RPMI7951 (cell line): Measurements from ENCODE around the gene HPSE2. TPM values are rescaled to one million over a fixed set of nuclear protein-coding genes. Genes with fewer than 3 reads are reported as not detected.
"Not testable (repeated sequence)": the region's sequence is repeated elsewhere in the genome, so short reads cannot be mapped to it uniquely, and the experiment has no call there.

Experiments used
- DNase-seq: peaks from one replicate; pipeline ENCODE4 v3.0.0-alpha.2; 2012; ENCODE audit warnings: low read depth
- total RNA-seq: library from RNA; depleted of rRNA; stranded (reverse); fragments of >200 nt; shearing (Covaris generic); gene quantifications from 2 replicates; pipeline ENCODE4 v1.2.3, GENCODE V29; 2014

The HPSE2 gene
- total RNA-seq, 1 experiment from 2014 or later, result not detected

DNA sequence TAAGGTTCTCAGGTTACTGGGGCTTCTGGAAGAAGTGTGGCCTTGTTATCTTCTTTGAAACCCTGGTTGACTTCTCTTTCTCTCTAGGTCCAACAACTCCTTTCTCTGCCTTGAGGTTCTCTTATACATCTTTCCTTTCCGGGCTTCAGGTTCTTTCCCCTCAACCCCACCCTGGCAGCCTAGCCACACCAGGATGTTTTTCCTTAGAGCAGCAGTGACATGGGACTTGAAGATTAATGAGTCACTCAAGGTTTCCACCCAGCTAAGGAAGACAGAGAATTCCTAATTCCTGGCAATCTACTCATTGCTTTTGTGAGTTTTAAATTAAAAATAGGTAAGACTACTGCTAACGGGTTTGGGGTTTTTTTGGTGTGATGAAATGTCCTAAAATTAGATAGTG is 667.1 kb downstream of the HPSE2 start:
- DNase-seq, result no peak

DNA sequence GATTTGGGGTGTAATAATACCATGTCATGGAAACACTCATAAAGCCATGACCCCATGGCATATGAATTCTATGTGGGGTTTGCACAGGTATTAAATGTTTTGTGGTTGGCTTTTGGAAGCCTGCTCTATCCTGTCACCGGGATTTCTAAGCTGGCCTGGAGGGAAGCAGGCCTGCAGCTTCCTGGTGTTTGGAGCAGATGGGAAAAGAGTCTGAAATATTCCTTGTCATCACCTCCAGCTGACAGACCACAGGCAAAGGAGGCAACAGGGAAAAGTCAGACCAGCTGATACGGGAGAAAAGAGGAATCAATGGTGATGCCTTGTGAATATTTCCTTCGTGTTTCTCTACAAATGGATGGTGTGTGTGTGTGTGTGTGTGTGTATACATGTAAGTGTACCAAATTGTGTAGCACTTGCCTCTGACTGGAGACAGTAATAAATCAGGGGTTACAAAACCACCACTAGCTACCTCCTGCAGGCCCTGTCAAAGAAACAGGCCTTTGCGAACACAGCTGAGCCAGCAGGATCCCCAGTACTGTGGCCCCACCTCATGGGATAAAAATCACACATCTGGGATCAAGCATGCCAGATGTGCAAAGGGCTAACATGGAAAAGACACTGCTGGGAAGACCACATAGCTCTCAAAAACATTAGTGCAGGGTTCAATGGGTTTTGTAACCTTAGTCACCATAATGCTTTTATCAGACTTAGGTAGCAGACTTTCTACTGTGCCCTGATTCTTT is 668.1 kb downstream of the HPSE2 start:
- no peak for DNase-seq

DNA sequence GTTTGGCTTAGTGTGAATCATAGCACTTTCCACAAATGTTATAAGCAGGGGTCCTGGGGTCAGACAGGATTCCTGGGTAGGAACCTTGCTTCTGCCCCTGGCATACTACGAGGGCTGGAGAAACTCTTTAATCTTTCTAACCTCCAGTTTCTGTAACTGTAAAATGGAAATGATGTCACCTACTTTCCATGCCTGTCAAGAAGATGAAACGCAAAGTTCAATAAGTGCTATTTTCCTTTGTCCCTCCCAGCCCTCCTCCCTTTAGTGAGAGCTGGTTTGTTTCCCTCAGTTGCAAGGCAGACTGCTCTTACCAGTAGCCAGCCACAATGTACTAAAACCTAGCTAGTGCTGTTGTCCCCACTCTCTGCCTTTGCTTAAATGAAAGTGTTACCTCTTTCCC is 671.8 kb downstream of the HPSE2 start:
- DNase-seq, result no peak

DNA sequence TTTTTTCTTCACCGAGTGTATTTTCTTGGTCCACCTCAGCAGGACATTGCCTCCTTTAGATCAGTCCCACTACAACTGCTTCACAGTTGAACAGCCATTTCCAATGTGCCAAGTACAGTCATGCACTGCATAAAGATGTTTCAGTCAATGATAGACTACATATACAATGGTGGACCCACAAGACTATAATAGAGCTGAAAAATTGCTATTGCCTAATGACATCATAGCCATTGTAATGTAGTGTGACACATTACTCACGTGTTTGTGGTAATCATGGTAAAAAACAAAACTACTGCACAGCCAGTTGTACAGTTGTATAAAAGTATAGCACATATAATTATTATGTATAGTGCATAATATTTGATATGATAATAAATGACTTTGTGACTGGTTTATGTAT is 675.1 kb downstream of the HPSE2 start:
- DNase-seq, result no peak

DNA sequence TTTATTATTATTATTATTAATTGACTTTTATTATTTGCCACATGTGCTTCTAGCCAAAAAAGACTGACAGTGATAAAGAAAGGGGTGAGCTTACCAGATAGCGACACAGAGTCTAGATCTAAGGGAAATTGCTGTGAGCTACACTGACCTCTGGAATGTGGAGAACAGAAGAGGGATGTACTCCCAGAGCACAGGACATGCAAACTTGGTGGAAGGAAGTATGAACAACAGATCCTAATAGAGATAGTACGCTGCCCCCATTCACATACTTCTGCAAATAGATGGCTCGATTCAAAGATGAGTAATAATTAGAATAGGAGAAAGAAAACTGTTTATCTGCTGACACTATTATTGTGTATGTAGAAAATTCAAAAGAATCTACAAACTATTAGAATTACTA is 679.6 kb downstream of the HPSE2 start:
- DNase-seq, result no peak

DNA sequence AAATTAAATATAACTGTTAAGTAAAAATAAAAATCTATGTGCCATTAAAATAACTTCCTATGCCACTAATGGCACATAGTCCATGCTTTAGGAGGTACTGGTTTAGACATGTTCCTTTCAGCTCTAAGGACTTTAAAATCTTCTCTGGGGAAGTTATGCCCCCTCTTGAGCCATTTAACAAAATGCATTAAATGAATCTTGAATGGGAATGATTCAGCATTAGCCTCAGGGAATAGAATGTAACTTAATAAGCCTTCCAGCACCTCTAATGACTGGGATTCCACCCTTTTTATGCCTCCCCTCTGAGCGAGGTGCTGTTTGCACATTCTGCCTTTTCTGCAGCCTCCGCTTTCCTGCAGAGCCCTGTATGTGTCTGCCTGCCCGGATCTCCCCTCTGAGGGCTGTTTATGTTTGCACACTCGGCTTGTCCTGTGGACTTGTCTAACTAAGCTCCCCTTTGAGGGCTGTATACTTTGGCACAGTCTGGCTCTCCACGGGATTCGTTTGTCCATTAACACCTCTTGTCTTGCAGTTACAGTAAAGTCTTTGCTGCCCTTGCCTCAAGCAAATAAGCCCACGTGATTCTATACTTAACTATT is 680.5 kb downstream of the HPSE2 start:
- no peak for DNase-seq

DNA sequence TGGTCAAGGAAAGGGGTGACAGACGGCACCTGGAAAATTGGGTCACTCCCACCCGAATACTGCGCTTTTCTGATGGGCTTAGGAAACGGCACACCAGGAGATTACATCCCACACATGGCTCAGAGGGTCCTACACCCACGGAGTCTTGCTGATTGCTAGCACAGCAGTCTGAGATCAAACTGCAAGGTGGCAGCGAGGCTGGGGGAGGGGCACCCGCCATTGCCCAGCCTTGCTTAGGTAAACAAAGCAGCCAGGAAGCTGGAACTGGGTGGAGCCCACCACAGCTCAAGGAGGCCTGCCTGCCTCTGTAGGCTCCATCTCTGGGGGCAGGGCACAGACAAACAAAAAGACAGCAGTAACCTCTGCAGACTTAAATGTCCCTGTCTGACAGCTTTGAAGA is 694.1 kb downstream of the HPSE2 start:
- DNase-seq, result not testable (repeated sequence)

DNA sequence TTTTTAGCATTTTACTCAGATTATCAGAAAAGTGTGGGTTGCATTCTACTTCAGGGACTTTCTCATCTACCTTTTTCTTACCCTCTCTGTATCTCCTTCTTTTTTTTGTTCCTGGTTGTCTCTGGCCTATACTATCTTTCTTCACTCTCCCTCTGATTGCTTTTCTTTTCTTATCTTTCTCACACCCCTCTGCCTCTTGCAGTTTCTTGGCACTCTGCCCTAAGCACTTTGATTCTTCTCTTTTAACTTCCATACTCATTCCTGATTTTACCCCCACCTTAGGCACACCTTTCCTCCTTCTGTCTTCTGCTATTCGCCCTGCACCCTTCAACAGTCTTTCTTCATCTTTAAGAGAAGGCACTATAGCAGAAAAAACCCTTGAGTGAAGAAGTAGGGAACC is 696.1 kb downstream of the HPSE2 start:
- no peak for DNase-seq

DNA sequence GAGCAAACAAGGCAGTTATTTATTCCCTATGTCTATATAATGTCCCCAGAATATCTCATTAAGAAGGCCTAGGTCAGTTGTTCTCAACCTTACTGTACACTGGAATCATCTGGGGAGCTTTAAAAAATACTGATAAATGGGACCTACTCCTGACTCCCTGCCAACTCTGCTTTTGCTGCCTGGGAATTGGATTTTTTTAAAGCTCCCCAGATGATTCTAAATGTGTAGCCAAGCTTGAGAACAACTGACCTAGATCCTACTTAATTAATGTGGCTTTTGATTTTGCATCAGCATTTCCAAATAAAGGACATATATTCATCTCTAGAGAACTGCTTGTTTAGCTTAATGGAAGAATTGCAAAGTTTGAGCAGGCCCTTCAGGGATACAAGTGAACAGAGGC is 697.2 kb downstream of the HPSE2 start:
- no peak for DNase-seq

DNA sequence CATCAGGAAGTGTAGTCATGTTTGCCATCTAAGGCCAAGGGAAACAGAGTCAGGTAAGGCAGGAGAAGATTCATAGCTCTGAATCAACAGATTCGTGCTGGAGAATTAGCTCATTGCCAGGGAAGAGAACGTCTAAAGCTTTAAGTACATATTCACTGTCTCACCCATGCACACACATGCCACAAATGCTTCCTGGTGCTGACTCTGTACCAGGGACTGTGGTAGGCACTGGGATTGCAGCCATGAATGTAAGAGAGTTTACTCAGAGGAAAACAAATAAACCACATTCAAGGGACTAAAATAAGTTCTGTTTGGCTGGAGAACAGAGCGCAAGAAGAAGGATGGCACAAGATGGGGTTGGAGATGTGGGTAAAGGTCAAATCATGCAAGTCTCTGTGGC is 699.1 kb downstream of the HPSE2 start:
- DNase-seq, result no peak

DNA sequence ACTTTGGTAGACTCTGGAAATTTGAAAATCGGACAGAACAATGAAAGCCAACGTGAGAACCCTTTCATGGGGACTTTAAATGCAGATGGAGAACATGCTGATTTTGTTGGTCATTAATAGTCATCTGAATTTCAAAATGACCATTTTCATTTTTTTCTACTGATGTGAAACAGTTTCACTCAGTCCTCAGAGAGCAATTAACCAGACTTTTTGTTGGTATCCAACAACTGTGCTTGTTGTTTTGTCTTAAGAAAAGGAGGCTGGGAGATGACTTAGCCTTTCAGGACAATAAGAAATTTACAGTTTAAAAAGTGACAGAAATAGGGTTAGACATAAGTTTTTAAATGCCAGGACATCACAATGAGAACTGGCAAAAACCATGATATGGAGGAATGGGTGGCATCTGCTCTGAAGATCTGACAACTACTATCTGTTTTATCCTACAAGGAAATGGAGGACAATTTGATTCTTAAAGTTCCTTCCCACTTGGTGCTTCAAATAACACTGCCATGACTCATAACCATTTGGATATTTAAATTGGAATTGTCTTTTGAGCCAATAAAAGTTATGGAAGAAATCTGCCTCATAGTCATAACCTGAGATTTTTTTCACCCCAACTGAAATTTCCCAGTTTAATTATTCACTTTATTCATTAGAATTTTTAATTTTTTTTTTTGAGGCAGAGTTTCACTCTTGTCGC is 701.8 kb downstream of the HPSE2 start:
- no peak for DNase-seq

DNA sequence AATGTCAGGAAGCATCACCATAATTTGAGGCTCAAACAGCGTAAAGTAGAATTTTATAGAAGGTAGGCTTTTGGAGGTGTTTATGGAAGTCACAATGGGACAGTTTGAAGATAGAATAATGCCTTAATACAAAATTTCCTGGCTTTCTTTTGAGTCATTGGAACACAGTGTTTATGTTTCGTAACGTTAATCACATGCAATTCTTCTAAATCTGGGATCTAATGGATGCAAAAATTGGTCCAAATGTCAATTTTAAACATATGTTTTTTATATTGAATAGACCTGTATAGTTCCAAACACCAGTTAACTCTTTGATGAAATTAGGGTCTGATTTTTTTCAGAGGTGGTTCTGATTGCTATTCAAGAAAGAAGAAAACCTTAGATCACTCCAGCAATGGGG is 702.4 kb downstream of the HPSE2 start:
- no peak for DNase-seq

DNA sequence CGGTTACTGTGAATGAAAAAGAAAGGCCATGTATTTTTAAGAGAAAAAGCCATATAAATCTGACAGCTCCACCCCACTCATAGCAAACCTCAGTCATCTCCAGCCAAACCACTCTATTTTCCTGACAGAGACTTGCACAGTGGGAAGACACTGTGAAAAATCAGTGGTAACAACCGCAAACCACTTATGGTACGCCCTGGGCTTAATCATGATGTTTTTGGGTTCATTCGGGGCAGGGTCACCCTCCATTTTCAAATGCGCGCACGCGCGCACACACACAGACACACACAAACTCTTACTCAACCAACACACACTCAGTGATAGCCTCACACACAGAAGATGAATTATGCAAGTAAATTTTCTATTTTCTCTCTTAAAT is 706.9 kb downstream of the HPSE2 start:
- no peak for DNase-seq

DNA sequence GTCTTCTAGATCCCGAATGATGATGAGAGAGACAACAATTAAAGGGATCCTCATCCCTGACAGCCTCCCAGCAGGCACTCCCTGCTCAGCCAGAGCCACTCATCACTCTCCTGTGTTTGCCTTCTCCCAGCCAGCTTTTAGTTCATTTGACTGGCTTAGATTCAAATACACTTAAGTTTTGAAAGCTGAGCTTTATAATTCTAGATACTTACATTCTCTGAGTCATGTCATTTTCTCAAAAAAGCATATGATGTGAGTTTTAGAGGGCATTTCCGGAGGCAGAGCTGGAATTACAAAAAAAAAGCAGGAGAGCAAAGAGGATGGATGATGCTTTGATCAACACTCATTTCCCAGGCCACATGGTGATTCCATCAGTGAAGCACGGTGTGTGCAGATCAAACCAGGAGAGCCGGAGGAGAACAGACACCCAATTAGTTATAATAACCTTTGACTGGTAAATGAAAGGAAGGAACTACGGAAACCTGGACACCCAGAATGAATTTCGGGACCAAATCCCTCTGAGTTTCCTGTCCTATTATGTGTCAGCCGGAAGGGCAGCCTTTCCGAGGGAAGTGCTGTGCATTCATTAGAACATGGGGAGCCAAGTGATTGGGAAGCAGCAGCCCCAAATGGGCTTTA is 707.4 kb downstream of the HPSE2 start:
- no peak for DNase-seq

DNA sequence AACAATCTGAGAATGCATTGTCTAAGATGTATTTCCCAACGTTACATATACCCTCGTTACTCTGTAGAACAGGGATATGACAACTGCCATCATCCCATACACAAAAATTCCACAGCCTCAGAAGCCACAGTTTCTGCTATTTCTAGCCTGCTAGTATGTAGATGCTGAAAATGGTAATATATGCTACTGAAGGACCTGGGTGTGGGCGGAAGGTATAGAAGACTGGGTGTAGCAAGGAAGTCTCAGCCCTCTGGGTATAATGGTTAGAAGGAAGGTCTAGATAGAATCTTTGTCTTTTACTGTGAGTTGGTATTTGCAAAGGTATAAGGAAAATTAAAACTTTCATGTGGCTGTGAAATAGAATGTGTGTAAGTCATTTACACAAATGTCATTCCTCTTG is 709.7 kb downstream of the HPSE2 start:
- no peak for DNase-seq

DNA sequence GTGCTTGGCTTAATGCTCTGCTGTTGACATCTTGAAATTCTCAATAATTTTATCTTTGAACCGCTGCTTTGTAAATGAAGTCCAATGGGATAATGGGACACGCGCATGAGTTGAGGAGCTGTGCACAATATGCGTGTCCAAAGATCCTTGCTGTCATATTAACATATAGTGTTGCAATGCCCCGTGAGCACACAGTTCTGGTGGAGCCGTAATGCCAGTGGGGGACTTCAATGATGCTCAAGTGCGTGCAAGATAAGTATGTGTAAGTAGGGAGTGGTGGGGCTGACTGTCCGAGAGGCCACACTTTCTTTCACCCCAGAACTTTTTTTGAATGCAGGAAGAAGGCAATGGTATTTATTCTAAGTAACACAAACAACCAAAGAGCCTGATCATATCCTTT is 711.5 kb downstream of the HPSE2 start:
- DNase-seq, result no peak

DNA sequence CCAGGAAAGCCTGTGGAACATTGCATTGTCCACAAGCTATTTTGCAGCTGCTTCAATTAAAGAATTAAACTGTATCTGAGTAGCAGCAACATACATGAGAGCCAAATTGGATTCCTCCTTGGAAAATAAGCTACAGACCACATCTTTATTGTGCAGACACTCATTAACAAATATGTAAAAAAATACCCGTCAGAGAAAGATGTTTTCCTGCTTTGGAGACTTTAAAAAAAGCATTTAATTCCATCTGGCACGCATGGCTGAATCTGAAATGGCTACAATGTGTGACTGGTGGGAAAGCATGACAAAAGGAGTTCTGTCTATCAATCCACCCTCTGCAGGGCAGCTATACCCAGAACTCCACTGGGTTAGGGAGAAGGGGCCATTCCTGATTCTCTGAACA is 715.8 kb downstream of the HPSE2 start:
- no peak for DNase-seq

DNA sequence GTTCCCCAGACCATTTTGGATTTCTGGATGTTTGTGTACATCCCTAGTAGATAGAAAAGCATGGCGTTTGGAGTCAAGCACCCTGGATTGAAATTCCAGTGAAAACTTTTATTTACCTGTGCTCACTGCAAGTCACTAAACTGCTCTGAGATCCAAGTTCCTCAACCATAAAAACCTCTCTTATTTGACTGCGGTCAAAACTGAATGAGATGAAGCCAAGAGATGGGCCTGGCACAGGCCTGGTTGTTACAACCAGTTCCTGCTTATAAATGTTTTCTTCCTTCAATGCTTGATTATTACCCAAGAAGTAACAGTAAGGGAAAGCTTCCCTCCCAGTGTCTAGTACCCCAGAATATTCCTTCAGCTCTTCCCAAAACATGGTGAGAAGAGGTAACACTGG is 718.0 kb downstream of the HPSE2 start:
- DNase-seq, result no peak

DNA sequence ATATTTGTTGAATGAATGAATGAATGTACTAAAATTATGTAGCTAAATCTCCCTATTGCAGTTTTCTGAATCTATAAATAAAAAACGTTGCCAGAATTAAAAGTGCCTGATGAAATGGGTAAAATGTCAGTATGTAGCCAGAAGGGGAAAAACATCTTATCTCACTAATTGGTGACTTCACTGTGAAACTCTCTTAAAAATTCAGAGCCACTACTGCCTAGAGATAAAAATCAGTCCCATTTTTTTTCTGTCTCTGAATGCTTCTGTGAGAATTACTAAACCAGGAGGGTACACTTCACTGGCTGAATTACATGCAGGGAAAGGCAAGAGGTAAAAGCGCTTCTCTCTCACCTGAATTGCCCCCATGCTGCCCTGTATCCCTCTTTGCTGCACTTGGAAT is 719.3 kb downstream of the HPSE2 start:
- no peak for DNase-seq

DNA sequence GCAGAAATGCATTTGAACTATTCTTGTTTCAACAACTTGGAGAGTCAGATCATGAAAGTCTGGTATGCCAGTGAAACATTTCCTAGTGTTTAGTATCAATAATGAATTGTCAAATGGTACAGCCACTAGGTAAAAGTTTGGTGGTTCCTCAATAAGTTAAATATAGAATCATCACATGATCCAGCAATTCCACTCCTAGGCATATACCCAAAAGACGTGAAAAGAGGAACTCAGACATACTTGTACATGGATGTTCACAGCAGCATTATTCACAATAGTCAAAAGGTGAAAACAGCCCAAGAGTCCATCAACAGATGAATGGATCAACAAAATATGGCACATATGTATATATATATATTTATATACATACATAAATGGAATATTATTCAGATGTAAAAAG is 721.9 kb downstream of the HPSE2 start:
- DNase-seq, result no peak

DNA sequence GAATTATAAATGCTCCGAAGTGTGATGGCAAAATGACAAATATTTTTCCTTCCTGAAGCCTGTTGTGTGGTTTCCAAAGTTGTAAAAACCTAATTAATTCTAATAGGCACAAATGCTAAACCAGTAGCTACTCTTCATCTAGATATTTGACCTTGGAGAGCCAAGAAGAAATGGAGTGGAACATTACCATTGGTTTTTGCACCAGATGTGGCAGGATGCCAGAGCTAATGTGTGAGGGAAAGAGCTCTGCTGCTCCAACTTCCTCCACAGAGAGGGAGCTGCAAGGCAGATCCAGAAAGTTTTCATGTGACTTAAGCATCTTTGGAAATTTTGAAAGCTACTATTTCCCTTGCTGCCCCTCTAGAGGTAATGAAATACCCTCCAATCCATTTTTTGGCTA is 723.8 kb downstream of the HPSE2 start:
- DNase-seq, result no peak

DNA sequence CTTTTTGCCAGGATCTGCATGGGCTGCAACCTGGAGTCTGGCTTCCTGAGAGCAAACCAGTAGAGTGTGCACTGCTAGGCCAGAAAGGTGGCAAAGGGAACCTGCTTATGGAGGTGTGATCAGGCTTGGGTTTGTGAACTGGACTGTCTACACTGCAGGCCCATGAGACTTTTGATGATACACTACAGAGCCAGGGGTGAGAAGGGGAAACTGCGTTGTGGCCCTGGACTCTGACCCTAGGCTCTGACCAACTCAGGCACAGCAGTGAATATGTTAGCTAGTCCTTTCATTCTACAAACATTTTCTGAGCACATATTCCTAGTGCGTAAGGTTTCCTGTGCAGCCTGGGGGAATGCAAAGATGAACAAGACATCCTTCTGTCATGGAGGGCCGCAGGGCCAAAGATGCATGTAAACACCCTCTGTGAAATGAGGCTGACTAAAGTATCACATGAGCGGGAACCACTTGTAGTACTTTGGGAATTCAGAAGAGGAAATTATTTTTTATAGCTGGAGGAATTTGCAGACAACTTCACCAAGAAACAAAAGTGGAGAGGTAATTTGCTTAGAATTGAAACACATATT is 725.1 kb downstream of the HPSE2 start:
- DNase-seq, result peak; percentile 10

DNA sequence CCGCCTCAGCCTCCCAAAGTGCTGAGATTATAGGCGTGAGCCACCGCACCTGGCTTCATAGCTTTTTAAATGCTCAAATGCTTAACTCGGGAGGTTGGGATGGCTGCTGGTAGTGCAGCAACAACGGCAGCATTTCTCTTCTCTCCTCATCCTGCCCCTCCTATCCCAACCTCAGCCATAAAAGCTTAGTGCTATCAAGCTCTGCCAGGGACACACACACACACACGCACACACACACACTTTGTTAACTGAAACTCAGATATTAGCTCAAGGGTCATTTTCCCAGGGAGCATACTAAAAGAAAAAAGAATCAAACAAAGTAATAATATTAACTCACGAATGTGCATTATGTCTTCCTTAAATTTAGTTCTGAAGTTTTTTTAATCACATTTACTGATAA is 725.9 kb downstream of the HPSE2 start:
- no peak for DNase-seq
